Limb (tissue), 2 donors: ENCODE results near the gene SMIM35.
"Not testable (repeated sequence)": the region's sequence is repeated elsewhere in the genome, so short reads cannot be mapped to it uniquely, and the experiment has no call there.

ENCODE experiments used
- DNase-seq, 2 donors: peaks; one replicate each; pipeline ENCODE4 v3.0.0-alpha.2; 2016; ENCODE audit errors: extremely low spot score in 2 of 2

SMIM35 gene

DNA sequence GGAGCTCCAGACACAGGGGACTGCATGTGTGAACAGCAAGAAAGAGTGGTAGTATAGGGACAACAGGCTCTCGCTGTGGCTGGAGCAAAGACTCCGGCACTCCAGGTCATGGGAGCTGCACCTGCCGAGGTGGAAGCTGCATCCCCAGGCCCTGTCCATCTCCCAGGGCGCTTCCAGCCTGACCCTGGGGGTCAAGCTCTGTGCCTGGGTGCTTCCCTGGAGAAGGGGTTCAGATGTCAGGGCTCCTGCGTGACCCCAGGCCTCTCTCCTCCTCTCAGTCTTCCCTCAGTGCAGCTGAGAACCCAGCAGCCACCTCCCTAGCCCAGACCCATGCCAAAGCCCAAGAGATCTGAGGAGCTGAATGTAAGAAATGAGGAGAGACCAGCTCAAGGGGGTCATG, 6.5 kb downstream of the SMIM35 start:
- no peak for DNase-seq

DNA sequence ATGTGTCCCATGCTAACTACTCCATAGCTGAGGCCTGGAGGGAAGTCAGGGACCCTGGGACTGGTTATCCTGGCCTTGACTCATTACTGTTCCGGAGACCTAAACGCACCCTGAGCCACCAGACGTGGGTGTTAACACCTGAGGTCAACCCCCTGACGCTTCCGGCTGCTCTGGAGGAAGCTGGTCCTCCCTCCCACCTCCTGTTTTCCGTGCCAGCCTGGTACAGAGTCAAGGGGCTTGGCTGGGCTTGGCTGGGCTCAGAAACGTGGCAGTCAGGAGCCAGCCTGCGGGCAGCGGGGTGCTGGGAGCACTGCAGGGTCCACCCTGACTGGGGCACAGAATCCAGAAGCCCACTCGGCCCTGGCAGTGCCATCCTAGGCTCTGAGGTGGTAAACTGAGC, 7.3 kb downstream of the SMIM35 start:
- DNase-seq, result no peak

DNA sequence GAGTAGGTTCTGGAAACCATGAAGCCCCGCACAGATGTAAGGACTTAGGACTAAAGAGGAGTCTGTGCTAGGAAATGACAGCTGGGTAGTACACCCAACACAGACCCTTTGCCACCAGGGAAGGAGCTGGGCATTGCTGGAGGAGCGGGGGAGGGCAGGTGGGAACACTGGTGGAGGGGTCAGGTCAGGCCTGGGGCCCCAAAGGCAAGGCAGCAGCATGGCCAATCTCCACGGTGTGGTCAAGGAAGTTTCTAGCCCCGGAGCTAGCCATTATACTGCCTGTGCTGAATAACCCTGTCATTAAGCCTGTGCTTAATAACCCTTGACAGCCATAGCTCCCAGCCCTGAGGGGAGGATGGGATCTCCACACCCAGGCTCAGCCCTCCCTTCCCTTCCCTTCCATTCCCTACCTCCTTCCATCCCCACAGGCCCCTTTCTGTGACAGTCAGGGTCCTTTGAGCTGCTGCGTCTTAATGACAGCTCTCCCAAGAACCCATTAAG, 7.8 kb downstream of the SMIM35 start:
- no peak for DNase-seq

DNA sequence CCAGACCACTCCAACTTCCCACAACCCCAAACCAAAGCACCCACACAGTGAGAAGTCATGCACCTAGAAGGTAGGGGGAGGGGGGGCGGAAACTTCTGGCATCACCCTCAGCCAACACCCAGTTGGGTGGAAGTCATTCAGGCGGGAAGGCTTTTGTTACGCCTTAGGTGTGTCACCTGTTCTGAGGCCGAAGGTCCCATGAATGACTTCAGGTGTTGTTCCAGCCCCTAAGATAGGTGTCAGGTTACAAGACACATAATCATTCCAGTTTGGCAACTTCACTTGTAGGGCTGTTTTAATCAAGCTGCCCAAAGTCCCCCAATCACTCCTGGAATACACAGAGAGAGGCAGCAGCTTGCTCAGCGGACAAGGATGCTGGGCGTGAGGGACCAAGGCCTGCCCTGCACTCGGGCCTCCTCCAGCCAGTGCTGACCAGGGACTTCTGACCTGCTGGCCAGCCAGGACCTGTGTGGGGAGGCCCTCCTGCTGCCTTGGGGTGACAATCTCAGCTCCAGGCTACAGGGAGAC, 9.9 kb downstream of the SMIM35 start, which contains the start of gene TMPRSS4:
TMPRSS4 (plus strand) TSS at position 325 of the 528 bp plus-strand sequence. CDS start 225 bp downstream, outside the sequence.
- DNase-seq, result no peak

DNA sequence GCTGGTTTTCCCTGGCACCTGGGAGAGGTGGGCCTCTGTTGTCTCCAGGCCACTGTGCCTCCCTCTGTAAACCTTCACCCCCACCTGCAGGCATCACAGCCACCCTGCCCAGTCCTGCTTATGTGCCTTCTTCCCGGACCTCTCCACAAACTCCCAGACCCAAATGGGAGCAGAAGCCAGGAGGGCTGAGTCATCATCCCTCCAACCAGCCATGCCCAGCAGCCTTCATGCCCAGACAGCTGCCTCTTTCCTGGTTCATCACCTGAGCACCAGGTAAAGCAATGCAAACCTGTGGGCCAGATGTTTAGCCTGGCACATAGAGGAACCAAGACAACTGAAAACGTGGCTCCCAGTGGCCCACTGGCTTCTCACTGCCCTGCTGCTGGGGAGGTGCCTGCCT, 12.0 kb downstream of the SMIM35 start:
- no peak for DNase-seq

DNA sequence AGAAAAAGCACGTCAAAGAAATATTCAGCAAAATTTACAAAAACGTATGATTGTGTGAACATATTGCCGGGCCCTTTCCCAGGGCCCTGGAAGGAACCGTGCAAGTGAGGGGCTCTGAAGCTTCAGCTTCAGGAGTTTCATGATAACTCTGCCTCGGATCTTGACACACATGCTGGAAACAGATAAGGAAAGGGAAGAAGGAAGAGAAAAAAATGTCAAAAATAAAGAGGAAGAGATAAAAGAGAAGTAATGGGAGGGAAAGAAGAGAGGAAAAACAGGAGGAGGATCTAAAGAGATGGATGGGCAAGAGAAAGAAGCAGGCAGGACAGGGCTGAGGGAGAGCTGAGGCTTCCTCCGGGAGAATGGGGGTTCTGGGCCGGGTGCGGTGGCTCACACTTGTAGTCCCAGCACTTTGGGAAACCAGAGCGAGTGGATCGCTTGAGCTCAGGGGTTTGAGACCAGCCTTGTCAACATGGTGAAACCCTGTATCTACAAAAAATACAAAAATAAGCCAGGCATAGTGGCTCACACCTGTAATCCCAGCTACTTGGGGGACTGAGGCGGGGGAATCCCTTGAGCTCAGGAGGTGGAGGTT, 12.6 kb downstream of the SMIM35 start:
- no peak for DNase-seq

DNA sequence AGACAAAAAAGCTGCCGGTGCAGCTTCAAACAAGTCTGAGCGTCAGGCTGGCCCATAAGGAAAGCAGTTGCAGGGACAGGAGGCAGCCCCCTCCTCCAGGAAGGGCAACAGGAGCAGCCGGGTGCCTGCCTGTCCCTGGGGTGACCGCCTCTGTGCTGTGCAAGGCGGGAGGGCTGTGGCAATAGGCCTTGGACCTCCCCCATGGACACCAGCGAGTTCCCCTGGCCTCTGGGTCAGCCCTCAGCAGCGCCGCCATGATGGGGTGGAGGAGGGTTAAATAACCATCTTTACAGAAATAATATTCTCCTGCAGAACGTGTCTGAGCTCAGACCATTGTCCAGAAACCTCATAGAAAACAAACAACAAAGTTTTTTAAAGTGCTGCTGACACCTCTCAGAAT, 13.2 kb downstream of the SMIM35 start:
- DNase-seq, result no peak

DNA sequence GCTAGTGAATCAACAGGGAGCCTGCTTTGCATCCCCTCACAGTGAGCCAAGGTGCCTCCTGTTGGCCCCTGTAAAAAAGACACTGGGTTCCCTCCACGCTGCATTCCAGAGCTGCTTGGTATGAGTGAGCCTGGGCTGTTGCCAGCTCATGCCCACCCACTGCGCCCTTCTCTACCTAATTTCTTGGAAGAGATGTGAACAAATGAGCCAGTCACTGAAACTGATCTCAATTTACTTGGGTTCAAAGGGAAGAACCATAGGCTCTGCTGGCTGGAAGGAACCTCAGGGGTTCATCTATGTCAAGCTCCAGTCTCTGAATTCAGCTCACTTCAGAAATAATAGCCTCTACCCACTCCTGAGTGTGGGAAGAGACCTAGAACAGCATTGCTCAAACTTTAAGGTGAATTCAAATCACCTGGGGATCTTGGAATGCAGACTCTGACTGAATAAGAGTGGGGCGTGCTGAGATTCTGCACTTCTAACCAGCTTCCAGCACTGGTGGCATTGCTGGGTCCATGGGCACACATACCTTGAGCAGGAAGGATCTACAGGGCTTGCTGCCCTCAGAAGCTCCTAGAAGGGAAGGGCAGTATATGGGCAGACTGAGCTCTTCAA, 15.2 kb downstream of the SMIM35 start:
- DNase-seq, result no peak

DNA sequence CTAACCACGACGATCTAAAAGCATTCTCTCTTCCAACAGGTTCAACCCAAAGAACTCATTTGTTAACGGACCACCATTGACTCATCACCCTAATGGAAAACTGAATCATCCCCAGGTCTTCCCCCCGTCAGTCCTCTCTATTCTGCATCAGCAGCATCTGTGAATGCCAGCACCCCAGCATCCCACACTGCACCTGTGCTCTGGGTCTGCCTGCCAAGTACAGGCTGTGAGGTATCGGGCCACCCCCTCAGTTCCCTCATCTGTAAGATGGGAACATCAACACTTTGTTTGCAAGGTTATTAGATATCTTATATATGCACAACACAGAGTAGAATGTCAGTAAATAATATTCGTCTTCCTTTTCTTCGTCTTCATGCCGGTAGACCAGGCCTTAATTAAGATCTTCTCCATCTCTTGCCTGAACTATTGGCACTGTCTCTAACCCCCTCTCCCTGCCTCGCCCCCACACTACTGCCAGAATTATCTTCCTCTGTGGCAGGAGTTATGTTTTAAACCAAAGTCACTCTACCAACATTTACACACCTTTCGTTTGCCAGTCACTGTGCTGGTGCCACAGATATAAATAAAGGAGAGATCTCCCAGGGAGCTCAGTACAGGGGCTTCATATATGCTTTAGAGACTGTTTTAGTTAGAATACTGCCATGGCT, 17.7 kb downstream of the SMIM35 start:
- DNase-seq, result no peak

DNA sequence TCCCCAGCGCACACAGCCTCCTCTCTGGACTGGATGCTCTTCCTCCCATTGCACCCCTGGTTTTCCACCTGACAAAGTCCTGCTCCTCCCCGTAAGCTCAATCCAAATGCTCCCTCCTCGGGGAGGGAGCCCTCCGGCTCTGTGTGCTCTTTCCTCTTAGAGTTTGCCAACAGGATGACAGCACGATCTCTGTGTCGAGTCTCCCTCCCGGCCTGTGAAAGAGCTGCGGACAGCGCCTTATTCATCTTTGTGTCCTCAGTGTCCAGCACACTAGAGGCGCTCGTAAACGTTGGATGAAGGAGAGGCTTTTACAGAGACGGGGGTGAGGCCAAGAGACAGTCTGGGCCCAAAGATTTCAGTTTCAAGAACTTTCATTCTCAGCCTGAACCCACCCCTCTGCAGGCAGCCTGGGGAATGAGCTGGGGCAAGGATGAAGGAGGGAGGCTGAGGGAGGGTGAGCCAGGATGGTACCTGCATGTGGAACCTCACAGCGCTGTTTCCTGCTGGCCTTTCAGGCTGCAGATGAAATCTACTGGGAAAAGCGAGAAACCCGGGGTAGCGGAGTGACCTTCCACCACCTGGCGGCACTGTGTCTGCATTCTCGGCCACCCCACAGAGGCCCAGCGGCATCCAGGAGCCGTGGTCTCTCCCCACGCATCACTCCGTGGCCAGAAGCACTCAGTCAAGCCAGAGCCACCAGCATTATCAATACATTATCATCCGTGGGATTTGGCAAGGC, 18.4 kb downstream of the SMIM35 start:
- DNase-seq, result no peak

DNA sequence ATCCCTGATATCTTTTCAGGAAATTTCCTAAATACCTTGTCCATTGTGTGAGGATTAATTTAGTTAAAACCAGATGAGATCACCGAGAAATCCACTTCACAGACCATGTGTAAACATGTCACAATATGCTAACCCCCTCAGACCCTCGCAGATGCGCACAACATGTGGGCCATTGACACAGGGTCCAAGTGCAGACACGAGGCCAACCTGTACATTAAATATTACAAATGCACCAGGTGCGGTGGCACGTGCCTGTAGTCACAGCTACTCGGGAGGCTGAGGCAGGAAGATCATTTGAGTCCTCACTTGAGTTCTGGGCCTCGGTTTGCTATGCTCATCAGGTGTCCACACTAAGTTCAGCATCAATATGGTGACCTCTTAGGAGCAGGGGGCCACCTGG, 19.8 kb downstream of the SMIM35 start:
- no peak for DNase-seq

DNA sequence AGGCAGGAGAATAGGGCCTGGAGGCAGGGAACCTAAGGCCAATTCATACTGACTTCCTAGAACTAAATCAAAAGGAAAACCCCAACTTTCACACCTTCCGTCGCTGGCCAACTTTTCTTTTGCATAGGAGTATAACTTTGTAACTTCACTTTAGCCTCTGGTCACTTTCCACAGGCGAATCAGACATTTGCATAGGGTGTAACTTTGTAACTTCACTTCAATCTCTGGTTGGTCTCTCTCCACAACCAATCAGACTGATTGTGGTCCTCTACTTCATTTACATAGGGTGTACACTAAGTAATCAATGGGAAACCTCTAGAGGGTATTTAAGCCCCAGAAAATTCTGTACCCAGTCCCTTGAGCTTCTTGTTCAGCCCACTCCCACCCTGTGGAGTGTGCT, 21.4 kb downstream of the SMIM35 start:
- no peak for DNase-seq

DNA sequence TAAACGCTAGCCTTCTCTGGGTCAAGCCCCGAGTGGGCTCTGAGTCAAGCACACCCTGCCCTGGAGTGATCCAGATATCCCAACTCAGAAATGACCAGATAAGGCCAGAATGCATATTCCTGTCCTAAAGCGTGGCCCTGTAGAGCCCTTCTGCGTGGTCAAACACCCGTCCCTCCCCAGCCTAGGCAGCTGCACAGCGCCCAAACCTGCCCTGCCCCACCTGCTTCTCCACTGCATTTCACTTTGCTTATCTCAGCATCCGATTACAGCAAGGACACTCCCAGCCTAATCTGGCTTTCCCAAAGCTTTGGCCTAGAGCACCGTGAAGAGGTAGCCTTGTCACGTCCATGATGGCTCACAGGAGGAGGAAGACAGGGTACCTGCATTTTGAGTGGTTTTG, 21.8 kb downstream of the SMIM35 start:
- DNase-seq, result no peak

DNA sequence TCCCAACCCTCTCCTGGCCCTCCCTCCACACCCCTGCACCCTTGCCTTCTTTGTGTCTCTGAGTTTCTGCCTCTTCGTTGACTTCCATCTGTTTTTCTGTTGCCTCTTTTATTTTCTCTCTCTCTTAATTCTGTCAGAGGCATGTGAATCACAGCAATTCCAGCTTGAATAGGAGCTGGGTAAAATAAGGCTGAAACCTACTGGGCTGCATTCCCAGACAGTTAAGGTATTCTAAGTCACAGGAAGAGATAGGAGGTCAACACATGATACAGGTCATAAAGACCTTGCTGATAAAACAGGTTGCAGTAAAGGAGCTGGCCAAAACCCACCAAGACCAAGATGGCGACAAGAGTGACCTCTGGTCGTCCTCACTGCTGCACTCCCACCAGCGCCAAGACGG, 24.1 kb downstream of the SMIM35 start:
- not testable (repeated sequence) for DNase-seq

DNA sequence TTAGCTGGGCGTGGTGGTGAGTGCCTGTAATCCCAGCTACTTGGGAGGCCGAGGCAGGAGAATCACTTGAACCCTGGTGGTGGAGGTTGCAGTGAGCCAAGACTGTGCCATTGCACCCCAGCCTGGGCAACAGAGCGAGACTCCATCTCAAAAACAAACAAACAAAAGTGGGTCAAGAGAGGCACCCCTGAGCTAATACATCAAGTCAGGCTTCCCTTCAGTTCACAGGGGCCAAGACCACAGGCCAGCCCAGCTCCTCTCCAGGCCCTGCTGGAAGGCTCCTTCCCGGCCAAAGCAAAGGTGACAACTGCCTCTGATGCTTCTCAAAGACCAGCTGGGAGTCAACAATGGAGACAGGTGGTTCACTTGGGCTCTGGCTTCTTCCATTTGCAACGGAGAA, 24.6 kb downstream of the SMIM35 start:
- not testable (repeated sequence) for DNase-seq

DNA sequence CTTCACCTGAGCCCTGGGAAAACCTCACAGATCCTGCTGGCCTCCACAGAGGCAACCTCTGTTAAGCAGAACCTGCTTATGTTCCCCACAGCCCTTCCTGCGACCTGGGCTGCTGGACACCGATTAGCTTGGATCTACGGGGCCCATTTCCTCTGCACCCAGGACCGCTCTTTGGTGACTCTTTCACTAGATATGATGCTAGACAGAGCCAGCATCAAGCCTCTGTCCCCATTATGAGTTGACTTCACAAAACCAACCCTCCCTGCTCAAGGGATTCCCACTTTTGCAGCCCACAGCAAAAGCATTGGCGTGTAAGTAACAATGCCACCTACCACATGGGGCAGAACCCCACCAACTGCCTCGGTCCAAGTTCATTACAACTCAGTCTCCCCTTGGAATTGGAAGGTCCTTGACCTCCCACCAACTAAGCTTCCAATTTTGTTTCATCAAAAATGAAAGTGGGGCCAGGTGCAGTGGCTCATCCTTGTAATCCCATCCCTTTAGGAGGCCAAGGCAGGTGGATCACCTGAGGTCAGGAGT, 25.1 kb downstream of the SMIM35 start:
- DNase-seq, result no peak

DNA sequence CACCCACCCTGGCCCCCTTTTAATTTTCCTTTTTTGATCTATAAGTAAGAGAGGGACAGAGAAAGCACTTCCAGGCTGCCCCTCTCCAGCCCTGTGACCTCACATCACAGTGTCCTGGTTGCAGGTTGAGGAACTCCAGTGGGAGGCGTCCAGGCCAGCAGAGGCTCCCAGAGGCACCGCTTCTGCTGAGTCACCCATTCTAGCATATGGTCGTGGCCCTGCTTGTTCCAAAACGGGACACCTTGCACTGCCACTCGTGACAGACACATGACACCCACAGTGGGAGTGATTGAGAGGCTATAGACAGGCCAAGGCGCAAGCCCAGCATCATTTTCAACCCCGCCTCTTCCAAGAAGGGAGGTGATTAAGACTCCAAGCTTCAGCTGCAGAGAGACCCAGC, 25.9 kb downstream of the SMIM35 start:
- DNase-seq, result no peak

DNA sequence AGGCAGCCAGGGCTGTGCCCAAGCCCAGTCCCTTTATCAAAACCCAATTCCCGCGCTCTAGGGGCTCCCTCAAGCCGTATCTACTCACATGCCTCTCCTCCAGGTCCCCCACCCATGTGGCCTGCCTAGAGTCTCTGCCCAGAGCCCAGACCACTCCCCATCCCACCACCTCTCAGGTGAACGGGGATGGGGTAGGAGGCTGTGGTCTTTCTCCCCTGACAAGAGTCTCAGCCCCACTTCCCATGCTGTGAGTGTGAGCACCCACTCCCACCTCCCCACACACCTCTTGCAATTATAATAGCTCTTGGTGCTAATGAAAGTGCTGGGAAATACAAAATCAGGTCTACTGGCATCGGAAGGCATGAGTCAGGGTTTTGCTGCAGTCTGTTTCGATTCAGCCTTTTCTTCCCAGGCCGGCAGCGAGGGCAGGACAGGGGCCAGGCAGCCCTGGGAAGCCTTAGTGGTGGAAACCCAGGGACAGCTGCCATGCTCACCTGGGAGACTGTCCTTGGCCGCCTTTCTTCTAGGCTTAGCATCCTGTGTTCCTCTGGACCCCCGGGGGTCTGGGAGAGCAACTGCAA, 26.6 kb downstream of the SMIM35 start:
- DNase-seq, result no peak

DNA sequence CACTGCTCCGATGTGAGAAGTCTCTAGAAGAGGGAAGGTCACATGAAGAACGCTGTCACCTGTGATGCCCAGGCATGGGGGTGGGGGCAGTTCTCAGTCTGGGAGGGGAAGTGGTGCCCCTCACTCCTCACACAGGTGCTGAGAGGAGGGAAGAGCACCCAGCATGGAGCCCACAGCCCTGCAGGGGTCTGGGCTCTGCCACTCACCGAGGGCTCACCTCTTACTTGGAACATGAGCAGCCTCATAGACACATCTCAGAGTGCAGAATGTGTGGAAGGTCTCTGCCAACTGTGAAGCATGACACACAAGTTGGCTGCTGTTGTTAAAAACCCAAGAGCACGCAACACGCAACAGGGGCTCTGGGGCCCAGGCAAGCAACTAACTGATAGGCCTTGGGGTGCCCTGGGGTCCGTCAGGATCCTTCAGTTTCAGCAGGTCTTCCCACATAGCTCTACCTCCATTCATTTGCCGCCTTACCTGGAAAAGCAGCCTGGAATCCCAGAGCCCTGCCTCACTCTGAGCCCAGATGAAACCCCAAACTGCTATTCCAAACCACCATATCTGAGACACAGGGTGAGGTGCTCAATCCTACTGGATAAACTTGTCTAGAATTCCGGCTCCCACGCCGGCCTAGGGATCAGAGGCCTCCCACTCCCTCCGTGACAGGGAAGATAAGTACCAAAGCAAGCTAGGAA, 27.4 kb downstream of the SMIM35 start:
- DNase-seq, result no peak
